ENCODE data around the gene ZBTB7C. TPM values are rescaled to one million over a fixed set of nuclear protein-coding genes. Genes with fewer than 3 reads are reported as not detected.

The ZBTB7C gene
- total RNA-seq, 1 donor from 2014 or later = not detected

DNA sequence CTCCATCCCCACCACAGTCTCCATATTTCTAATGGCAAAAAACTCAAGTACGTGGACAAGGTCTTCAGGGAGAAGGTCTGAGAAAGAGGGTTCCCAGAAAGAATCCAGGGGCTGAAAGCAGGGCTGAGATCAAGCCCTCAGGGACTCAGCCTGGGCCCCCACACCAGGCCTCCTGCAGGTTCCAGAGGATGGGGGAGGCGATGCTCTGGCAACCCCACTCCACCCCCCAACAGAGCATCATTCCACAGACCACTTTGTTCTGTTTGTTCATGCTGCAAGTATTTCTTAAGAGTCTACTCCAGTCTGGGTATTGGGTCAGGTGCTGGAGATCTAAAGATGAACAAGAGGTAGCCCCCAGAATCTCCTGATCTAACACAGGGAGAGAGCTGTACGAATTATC lies 32.2 kb downstream of the ZBTB7C start:
- Mint-ChIP-seq H3K27me3 (peaks cover 13% of the 10 kb centered on the region), H3K4me3 (no peak overlapping the region), H3K36me3 (ENCODE audit: low read depth) (no peaks in the 10 kb centered on the region), H3K27ac (no peak overlapping the region), H3K9me3 (no peaks in the 10 kb centered on the region), H3K4me1 (no peaks in the 10 kb centered on the region)
- ChIA-PET POLR2A (no interaction called here), CTCF (no interaction called here)
- ATAC-seq (ENCODE audit: low read depth) (no peak), DNase-seq (no peak)
- TF ChIP-seq, protein P1, sequence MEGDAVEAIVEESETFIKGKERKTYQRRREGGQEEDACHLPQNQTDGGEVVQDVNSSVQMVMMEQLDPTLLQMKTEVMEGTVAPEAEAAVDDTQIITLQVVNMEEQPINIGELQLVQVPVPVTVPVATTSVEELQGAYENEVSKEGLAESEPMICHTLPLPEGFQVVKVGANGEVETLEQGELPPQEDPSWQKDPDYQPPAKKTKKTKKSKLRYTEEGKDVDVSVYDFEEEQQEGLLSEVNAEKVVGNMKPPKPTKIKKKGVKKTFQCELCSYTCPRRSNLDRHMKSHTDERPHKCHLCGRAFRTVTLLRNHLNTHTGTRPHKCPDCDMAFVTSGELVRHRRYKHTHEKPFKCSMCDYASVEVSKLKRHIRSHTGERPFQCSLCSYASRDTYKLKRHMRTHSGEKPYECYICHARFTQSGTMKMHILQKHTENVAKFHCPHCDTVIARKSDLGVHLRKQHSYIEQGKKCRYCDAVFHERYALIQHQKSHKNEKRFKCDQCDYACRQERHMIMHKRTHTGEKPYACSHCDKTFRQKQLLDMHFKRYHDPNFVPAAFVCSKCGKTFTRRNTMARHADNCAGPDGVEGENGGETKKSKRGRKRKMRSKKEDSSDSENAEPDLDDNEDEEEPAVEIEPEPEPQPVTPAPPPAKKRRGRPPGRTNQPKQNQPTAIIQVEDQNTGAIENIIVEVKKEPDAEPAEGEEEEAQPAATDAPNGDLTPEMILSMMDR (IDR thresholded peaks at IDR 0.05) = no peak
- intact Hi-C loops (cut with micrococcal nuclease) = no loop called here

DNA sequence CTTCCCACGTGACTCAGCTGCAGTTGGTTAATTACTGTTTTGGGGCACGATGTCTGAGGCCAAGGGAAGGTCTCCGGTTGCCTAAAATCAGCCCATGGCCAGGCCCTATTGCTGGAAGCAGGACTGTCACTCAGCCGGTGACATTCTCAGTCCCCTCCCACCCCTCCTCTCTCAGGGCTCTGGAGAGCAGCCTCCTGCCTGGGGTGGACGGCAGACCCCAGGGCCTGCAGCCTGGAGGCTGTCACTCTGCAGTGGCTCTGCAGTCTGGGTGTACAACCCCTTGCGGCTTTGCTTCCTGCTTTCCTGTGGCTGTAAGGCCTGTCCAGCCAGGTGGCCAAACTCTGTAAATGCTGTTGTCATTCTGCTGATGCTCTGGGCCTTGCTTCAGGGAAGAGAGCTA lies 32.8 kb downstream of the ZBTB7C start:
- intact Hi-C loops (cut with micrococcal nuclease) = no loop called here
- Mint-ChIP-seq H3K4me1 (no peaks in the 10 kb centered on the region), H3K9me3 (no peaks in the 10 kb centered on the region), H3K27me3 (peaks cover 9% of the 10 kb centered on the region), H3K27ac (no peak overlapping the region), H3K36me3 (ENCODE audit: low read depth) (no peaks in the 10 kb centered on the region), H3K4me3 (no peak overlapping the region)
- ChIA-PET POLR2A (no interaction called here), CTCF (no interaction called here)
- TF ChIP-seq, protein P1 (IDR thresholded peaks at IDR 0.05) = no peak
- no peak for ATAC-seq (ENCODE audit: low read depth)
- no peak for DNase-seq

DNA sequence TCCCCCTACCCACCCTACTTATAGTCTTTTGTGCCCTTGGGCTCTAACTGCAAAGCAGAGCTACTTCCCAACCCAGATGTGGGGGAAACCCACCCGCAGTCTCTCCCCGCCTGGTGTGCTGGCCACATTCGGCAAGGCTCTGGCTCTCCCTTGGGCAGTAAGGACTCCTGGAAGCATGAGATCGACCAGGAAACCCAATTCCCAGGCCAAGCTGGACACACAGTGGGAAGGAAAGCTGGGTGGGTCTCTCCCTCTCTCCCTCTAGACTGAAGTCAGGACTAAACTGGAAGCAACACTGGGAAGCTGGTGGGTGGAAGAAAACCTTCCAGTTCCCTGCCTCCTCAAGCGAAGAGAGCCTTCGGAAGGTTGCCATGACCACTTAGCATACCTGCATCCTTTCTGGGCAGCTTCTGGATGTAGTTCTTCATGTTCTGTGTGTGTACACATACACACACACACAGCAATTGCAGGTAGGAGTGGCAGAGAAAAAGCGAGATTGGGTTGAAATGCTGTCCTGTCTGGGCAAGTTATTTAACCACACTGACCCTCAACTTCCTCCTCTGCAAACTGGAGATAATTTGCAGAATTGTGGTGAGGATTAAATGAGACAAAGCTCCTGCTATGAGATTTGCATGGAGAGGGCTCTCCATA lies 33.9 kb downstream of the ZBTB7C start:
- Mint-ChIP-seq H3K4me3 (no peak overlapping the region), H3K9me3 (no peaks in the 10 kb centered on the region), H3K27me3 (peaks cover 9% of the 10 kb centered on the region), H3K36me3 (ENCODE audit: low read depth) (no peaks in the 10 kb centered on the region), H3K27ac (no peak overlapping the region), H3K4me1 (no peaks in the 10 kb centered on the region)
- no peak for ATAC-seq (ENCODE audit: low read depth)
- intact Hi-C loops (cut with micrococcal nuclease) = no loop called here
- DNase-seq = no peak
- TF ChIP-seq, protein P1 (IDR thresholded peaks at IDR 0.05) = no peak
- ChIA-PET POLR2A (no interaction called here), CTCF (no interaction called here)

DNA sequence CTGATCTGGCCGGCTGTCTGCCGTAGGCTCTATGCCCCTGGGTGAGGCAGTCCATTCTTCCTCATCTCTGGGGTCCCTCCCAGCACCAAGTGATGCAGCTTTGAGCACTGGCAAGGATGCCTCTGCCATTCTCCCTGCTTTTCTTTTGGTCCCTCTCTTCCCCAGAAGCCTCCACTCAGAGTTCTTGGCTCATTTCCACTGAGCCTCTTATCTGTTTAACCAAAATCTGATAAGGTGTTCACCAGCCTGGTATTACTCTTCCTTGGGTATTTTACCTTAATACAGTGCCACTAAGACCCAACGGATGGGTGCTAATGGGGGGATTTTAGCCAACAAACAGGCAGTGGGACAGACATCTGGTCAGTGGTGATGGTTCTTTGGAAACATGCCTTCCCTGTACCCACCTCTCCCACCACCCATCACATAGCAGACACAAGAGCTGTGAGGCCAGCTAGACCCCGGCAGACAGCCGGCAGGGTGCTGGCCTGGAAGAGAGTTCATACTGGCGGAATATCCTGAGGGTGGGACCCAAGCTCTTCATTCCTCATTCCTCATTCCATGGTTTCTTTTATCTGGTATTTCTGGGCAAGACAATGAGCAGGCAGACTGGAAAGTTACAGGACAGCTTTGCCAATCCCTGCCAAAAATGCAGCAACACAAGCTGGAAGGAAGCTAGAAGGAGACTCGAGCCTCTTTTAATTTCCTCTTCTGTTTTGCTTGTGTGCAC lies 34.6 kb downstream of the ZBTB7C start:
- Mint-ChIP-seq H3K4me1 (no peaks in the 10 kb centered on the region), H3K36me3 (ENCODE audit: low read depth) (no peaks in the 10 kb centered on the region), H3K27me3 (peaks cover 10% of the 10 kb centered on the region), H3K9me3 (peaks cover 2% of the 10 kb centered on the region), H3K4me3 (no peak overlapping the region), H3K27ac (no peak overlapping the region)
- POLR2A ChIA-PET = no interaction called here
- ATAC-seq (ENCODE audit: low read depth) (no peak), DNase-seq (no peak)
- CTCF ChIA-PET = no interaction called here
- TF ChIP-seq, protein P1 (IDR thresholded peaks at IDR 0.05) = no peak
- intact Hi-C loops (cut with micrococcal nuclease) = no loop called here

DNA sequence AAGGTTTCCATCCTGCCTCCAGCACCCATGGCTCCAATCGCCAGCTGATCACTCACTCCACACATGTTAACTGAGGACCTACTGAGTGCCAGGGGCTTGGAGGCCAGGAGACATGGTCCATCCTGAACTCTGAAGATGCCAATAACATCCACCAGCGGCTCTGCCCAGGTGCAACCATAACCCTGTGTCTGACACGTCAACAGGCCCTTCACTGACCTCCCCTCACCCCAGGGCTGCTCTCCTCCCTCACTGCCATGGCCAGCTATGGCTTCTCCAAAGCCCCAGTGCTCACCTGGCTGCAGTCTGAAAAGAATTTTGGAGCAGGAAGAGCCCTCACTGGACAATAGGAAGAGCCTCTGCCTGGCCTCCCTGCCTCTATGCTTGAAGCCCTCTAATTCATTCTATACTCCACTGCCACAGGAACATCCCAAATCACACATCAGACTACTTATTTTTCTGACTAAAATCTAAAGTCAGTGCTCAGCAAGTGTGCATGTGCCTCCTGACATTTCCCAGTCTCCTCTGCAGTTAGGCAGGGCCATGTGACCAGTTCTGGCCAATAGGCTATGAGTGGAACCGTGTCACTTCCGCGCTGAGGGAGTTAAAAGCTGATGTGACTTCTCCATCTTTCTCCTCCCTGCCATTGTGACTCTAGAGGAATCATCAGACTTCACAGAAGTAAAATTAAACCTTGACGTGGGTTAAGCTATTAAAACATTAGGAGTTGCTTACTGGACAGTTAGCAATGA lies 37.2 kb downstream of the ZBTB7C start:
- Mint-ChIP-seq H3K27me3 (peaks cover 13% of the 10 kb centered on the region), H3K36me3 (ENCODE audit: low read depth) (no peaks in the 10 kb centered on the region), H3K27ac (no peak overlapping the region), H3K9me3 (peaks cover 5% of the 10 kb centered on the region), H3K4me1 (no peaks in the 10 kb centered on the region), H3K4me3 (no peak overlapping the region)
- intact Hi-C loops (cut with micrococcal nuclease) = no loop called here
- ChIA-PET POLR2A (no interaction called here), CTCF (no interaction called here)
- TF ChIP-seq, protein P1 (IDR thresholded peaks at IDR 0.05) = no peak
- no peak for ATAC-seq (ENCODE audit: low read depth)
- DNase-seq = no peak

Data from activated B cell treated with CpG ODN at 0.5 μM for 24 hours (primary cell).